ENCODE measurements around the gene ADRA2B. TPM values are rescaled to one million over a fixed set of nuclear protein-coding genes. Genes with fewer than 3 reads are reported as not detected.

The ADRA2B gene
- total and polyA plus RNA-seq, 12 donors: 1.5 to 7.3 (median 3.4) TPM

DNA sequence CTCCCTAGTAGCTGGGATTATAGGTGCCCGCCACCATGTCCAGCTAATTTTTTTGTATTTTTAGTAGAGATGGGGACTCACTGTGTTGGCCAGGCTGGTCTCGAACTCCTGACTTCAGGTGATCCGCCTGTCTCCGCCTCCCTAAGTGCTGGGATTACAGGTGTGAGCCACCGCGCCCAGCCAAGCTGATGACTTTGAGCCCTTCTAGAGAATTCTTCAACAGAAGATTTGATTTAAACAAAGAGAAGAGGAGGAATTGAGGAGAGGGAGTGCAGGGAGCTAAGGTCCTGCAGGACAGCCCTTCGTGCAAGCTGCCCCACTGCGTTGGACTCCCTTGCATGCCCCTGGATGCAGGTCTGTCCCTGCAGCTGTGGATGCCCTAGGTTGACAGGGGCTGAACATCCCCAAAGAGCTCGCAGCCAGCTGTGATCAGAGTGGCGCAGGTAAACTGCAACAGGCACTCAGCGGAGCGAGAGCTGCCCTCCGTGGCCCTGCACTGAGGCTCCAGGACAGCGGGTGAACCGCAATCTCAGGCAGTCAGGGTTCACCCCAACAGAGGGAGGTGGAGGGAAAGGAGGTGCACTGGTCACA lies 13.7 kb downstream of the ADRA2B start:
- DNase-seq (no peak), ATAC-seq (no peak)
- H3K4me1 ChIP-seq: peaks cover 15 to 70% (median 42%) of the 10 kb centered on the region in 9 donors
- intact Hi-C loops (cut with DNase I): no loop called here
- H3K27me3 ChIP-seq: no peaks in the 10 kb centered on the region
- 97 to 98% methylated on average over 15 of the region's 15 CpGs for WGBS, 2 donors
- no peak for TF ChIP-seq CTCF (IDR thresholded peaks at IDR 0.05)
- H3K4me3 ChIP-seq: no peak overlapping the region
- H3K27ac ChIP-seq: peak overlapping the region in 4 of 10 donors; percentile 31 to 64 (median 48)
- no peaks in the 10 kb centered on the region for H3K36me3 ChIP-seq
- H3K9me3 ChIP-seq: peaks cover 0 to 15% (median 8%) of the 10 kb centered on the region in 11 donors

GRCh38 chr2:96100893-96101304 lies 15.5 kb downstream of the ADRA2B start:
- peaks cover 15 to 62% (median 40%) of the 10 kb centered on the region in 9 donors for H3K4me1 ChIP-seq
- H3K9me3 ChIP-seq: peaks cover 0 to 13% (median 8%) of the 10 kb centered on the region in 11 donors
- ATAC-seq: no peak
- peak overlapping the region in 1 of 10 donors; percentile 7 for H3K27ac ChIP-seq
- H3K27me3 ChIP-seq: no peaks in the 10 kb centered on the region
- intact Hi-C loops (cut with DNase I): no loop called here
- no peak for DNase-seq
- TF ChIP-seq CTCF (IDR thresholded peaks at IDR 0.05): no peak
- no peak overlapping the region for H3K4me3 ChIP-seq
- H3K36me3 ChIP-seq: no peaks in the 10 kb centered on the region
- 91 to 93% methylated on average over 3 of the region's 3 CpGs for WGBS, 2 donors

- intact Hi-C loops (cut with DNase I): no loop called here
- ATAC-seq (no peak), DNase-seq (peak in 1 of 2 donors; percentile 3)
- no peak for TF ChIP-seq CTCF (IDR thresholded peaks at IDR 0.05)
- H3K27ac ChIP-seq: peak overlapping the region in 2 of 10 donors; percentile 7 to 60
- peaks cover 0 to 5% (median 2%) of the 10 kb centered on the region in 11 donors for H3K9me3 ChIP-seq
- H3K4me3 ChIP-seq: no peak overlapping the region
- WGBS, 2 donors: 71 to 75% methylated on average over 12 of the region's 12 CpGs
- no peaks in the 10 kb centered on the region for H3K27me3 ChIP-seq
- peaks cover 15 to 64% (median 40%) of the 10 kb centered on the region in 9 donors for H3K4me1 ChIP-seq
- H3K36me3 ChIP-seq: no peaks in the 10 kb centered on the region
These were observed 16.2 kb downstream of the ADRA2B start for GRCh38 chr2:96099861-96100798.

- H3K27me3 ChIP-seq: no peaks in the 10 kb centered on the region
- TF ChIP-seq CTCF (IDR thresholded peaks at IDR 0.05): no peak
- WGBS, 2 donors: 36 to 39% methylated on average over 11 of the region's 11 CpGs
- peak overlapping the region; percentile 60 to 91 (median 78) for H3K27ac ChIP-seq
- no peak overlapping the region for H3K4me3 ChIP-seq
- peaks cover 15 to 64% (median 41%) of the 10 kb centered on the region in 9 donors for H3K4me1 ChIP-seq
- intact Hi-C loops (cut with DNase I): no loop called here
- H3K36me3 ChIP-seq: no peaks in the 10 kb centered on the region
- DNase-seq (peak; percentile 71 to 78), ATAC-seq (peak; percentile 72 to 98 (median 89))
- H3K9me3 ChIP-seq: no peaks in the 10 kb centered on the region
These were observed 17.3 kb downstream of the ADRA2B start for GRCh38 chr2:96098900-96099590.

All from heart right ventricle (tissue), 16 donors.